Measurements from ENCODE around the gene ABCB6.
"Not testable (repeated sequence)": the region's sequence is repeated elsewhere in the genome, so short reads cannot be mapped to it uniquely, and the experiment has no call there.

ABCB6 gene

DNA sequence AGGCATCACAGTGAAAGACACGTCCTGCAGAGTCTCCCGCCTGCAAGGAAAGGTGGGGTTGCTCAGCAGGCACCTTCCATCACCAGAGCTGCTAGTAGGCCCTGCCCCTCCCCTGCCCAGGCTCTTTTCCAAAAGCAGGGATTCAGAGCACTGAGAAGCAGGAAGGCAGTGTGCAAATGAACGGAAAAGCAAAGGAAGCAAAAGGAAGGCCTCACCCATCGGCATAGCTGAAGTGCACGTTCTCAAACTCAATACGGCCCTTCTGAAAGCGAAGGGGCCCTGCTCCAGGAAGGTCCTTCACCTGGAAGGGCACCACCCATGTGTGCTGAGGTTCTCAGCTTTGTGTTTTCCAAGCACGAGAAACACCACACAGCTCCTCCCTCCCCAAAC, 5.7 kb downstream of the ABCB6 start:
- DNase-seq, result no peak

DNA sequence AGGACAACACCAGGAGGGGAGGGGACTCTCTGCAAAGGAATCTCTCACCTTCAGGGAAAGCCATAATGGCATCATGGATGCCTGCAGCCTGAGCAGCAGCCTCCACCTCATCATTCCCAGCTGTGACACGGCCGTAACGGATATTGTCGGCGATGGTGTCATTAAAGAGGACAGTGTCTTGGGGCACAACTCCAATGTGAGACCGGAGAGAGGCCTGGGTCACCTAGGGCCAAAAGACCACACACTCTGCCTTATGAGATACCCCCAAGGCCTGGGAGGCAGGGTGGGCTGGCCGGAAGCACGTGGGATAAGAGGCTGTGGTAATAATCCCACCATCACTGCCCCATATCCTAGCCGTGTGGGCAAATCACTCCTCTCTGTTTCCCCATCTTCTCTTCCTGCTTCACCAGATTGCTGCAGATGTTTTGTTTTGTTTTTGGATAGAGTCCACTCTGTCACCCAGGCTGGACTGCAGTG, 7.8 kb downstream of the ABCB6 start:
- DNase-seq, result no peak

DNA sequence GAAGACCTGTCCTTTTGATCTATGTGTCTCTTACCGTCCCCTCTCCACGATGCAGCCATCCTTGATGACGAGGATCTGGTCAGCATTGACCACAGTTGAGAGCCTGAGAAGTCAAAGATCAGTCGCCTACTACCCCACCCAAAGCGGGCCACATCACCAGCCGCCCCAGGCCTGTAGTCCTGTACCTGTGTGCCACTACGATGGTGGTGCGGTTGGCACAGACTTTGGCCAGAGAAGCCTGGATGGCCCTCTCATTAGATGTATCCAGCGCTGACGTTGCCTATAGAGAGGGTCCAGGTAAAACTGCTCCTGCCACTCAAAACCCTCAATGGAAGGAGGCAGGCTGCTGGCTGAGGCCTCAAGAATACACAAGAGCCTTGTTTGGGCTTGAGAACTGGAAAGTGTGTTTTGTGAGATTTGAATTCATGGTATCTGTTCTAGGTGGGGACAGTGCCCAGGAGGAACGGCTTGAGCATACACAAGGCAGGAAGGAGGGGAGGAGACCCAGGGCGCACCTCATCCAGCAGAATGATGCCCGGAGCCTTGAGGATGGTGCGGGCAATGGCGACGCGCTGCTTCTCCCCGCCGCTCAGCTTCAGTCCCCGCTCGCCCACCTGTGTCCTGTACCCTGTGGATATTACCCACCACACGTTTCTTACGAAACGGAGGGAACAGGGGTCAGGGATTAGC, 8.4 kb downstream of the ABCB6 start:
- no peak for DNase-seq

DNA sequence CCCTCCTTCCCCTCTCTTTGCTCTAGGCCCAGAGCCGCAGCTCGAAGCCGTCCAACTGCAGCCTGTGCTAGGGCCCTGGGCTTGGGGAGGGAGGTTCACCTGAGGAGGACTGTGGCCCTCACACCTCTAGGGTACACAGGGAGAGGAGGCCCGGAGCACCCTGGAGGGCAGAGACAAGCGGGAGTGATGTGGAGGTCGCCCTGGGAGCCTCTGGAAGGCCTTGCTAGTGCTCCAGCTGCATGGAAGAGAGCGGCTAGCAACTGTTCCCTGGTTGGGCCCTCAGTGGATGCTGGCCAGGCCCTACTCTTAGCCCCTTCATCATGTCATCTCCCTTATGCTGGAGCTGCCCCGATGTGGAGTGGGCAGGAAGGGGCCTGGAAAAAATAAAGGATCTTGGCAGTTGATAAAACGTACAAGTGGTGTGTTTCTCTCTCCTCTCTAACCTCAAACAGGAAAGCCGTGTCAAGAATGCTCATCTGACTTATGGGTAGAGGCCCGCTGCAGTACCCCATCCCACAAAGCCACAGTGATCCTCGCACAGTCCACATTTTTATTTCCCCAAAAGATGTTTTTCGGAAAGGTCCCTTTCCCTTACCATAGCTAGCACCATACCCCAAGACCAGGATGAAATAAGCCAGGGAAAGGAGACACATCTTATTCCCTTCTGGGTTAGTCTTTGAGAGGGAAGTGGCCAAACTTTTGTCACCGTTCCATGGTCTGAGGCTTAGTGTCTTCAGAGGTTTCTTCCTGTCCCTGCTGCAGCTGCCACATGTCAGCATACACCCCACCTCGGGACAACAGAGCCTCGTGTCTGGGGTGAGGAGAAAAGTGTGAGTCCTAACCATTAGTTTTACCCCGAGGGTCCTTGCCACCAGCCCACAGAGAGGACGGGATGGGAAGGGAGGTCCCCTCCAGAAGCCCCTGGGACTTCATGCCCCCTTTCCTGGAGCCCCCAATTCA, 9.2 kb downstream of the ABCB6 start:
- DNase-seq, result no peak

DNA sequence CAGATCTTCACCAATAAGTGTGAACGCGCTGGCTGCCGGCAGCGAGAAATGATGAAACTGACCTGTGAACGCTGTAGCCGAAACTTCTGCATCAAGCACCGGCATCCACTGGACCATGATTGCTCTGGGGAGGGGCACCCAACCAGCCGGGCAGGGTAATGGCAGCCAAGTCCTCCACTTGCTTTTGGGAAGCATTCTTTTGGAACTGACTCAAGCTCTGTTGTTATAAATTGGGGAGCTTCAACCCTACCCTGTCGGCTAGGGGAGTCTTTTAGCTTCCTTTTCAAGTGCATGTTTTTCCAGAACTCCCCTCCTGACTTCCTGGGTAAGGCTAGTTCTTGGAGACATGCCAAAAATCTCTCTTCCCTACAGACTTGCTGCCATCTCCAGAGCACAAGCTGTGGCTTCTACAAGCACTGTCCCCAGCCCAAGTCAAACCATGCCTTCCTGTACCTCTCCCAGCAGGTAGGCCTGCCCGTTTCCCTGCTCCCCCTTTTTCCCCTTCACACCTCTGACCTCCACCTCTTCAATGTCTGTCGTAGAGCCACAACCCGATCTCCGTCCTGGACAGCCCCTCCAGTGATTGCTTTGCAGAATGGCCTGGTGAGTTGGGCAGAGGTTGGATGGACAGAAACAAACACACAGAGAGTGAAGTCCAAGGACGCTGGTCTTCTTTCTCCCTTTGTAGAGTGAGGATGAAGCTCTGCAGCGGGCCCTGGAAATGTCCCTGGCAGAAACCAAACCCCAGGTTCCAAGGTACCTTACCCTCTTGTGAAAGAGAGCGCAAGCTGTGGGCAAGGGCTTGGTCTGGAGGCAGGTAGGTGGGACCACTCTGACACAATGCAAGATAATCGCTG, 10.6 kb downstream of the ABCB6 start:
- peak; percentile 72 for DNase-seq

DNA sequence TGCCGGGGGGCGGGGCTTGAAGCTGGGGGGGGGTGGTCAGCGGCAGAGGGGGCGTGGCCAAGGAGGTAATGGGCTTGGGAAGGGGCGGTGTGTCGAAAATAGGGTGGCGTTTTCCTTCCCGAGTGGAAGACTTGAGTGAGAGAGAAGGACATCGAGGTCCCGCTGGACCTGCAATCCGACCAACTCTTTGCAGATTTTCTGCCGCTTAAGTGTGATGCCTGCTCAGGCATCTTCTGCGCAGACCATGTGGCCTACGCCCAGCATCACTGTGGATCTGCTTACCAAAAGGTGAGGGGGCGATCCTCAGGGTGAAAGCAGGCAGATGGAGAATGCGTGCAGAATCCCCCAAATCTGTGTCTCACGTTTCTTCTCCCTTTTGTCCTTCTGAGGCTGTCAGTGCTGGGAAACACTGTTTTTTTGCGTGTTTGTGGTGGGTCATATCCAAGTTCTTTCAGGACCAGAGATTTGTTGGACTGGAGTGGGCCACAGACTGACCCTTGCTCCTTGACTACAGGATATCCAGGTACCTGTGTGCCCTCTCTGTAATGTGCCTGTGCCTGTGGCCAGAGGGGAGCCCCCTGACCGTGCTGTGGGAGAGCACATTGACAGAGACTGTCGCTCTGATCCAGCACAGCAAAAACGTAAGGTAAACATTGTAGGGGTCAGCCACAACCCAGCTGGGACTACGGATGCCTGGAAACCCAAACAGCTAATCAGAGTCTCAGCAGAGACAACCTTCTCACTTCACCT, 11.4 kb downstream of the ABCB6 start:
- no peak for DNase-seq

DNA sequence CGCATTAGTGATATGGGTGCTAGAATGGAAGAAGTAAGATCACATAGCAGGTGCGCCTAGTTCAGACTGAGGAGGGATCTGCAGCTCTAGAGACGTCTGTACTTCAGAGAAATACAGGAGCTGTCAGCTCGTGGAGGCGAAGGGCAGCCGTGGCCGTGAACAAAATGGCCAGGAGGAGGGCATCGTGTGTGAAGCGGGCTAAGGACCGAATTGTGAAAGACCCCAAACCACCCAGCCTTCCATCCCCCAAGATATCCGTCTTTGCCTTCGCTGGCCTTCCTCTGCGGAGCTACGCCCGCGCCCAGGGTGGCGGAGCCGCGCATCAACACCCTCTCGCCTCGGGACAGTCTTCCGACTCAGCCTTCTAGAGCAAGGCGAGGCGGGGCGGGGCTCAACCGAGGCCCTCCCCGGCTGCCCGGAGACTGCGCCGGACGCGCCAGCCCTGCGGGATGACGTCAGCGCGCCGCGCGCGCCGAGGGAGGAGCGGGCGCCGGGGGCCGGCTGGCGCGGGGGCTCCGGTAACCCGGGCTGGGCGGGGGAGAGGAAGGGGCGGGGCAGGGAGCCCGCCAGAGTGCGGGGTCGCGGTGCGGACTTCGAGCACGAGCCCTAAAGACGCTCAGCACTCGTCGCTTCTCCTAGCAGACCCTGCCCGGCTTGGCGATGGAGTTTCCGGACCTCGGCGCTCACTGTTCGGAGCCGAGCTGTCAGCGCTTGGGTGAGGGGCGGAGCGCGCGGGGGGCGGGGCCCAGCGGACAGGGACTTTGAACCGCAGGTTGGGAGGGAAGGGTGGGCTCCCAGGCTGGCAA, 12.2 kb downstream of the ABCB6 start, which contains the start of gene ZFAND2B:
ZFAND2B (plus strand) TSS at position 455 of the 806 bp plus-strand sequence; CDS start at position 661, 206 bp downstream.
- peak; percentile 87 for DNase-seq

DNA sequence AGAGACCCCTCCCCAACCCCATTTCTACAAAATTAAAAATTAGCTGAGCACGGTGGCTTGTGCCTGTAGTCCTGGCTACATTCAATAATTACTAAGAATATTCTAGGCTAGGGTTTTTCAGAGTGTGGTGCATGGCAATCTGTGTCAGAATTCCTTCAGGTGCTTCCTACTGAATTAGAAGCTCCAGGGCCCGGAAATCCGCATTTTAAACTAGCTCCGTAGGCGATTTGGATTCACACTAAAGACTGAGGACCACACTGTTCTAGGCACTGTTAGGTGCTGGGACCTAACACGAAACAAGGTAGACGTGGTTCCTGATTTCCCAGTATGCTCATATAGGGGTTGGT, 12.8 kb downstream of the ABCB6 start:
- DNase-seq, result no peak

DNA sequence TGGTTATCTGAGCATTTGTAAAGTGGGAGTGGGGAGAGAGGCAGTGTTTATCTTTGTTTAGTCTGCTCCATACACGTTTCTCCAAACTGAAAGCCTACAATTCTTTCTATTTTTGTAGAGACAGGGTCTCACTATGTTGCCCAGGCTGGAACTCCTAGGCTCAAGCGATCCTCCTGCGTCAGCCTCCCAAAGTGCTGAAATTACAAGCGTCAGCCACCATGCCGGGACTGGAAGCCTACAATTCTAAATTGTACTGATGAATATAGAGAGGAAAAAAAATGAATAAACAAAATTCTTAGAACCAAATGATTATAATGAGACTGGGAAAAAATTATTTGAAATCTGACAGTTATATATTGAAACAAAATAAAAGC, 13.6 kb downstream of the ABCB6 start:
- no peak for DNase-seq

DNA sequence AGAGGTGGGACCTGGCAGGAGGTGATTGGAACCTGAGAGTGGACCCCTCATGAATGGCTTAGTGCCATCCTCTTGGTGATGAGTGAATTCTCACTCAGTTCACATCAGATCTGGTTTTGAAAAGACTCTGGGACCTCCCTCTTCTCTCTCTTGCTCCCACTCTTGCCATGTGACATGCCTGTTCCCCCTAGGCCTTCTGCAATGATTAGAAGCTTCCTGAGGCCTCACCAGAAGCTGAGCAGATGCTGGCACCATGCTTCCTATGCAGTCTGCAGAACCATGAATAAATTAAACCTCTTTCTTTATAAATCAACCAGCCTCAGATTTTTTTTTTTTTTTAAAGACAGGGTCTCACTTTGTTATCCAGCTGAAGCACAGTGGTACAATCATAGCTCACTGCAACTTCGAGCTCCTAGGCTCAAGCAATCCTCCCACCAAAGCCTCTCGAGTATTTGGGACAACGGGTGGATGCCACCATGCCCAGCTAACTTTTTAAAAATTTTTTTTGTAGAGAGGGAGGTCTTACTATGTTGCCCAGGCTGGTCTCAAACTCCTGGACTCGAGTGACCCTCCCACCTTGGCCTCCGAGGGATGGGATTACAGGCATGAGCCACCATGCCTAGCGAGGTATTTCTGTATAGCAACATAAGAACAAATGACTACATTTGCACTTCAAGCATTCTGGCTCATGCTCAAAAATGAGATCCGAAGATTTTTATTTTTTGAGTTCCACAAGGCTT, 14.2 kb downstream of the ABCB6 start:
- DNase-seq, result no peak

DNA sequence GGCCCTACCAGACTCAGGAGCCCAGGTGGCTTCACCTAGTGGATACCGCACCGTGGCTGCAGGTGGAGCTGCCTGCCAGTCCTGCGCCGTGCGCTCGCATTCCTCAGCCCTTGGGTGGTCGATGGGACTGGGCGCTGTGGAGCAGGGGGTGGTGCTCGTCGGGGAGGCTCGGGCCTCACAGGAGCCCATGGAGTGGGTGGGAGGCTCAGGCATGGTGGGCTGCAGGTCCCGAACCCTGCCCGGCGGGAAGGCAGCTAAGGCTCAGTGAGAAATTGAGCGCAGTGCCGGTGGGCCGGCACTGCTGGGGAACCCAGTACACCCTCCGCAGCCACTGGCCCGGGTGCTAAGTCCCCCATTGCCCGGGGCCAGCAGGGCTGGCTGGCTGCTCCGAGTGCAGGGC, 17.4 kb downstream of the ABCB6 start:
- not testable (repeated sequence) for DNase-seq

DNA sequence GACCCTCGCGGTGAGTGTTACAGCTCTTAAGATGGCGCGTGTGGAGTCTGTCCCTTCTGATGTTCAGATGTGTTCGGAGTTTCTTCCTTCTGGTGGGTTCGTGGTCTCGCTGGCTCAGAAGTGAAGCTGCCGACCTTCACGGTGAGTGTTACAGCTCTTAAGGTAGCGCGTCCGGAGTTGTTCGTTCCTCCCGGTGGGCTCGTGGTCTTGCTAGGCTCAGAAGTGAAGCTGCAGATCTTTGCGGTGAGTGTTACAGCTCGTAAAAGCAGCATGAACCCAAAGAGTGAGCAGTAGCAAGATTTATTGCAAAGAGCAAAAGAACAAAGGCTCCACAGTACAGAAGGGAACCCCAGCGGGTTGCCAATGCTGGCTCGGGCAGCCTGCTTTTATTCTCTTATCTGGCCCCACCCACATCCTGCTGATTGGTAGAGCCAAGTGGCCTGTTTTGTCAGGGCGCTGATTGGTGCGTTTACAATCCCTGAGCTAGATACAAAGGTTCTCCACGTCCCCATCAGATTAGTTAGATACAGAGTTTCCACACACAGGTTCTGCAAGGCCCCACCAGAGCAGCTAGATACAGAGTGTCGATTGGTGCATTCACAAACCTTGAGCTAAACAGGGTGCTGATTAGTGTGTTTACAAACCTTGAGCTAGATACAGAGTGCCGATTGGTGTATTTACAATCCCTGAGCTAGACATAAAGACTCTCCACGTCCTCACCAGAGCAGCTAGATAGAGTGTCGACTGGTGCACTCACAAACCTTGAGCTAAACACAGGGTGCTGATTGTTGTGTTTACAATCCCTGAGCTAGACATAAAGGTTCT, 18.0 kb downstream of the ABCB6 start:
- DNase-seq, result not testable (repeated sequence)

DNA sequence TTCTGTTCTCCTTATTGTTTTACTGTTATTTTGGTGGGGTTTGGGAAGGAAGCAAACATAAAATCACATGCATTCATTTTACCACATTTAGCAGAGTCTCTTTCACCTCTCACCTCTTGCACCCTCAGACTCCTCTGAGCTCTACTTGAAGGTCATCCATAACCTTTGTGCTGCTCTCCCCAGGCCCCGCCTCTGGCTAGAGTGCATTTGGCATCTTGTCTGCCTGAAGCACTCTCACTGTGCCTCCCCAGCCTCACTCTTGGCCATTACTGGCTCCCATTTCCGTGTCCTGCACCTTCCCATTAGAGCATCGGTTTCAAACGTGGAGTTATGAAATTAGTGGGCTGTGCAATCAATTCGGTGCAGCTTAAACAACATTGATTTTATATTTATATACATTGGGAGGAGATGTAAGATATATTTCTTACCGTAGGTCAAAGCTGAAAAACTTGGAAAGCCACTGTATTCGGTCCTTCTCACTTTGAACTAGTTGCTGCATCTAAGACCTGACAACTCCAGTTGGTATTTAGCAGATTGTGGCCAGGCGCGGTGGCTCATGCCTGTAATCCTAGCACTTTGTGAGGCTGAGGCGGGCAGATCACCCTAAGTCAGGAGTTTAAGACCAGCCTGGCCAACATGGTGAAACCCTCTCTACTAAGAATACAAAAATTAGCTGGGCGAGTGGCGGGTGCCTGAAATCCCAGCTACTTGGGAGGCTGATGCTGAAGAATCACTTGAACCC, 19.1 kb downstream of the ABCB6 start:
- DNase-seq, result no peak

DNA sequence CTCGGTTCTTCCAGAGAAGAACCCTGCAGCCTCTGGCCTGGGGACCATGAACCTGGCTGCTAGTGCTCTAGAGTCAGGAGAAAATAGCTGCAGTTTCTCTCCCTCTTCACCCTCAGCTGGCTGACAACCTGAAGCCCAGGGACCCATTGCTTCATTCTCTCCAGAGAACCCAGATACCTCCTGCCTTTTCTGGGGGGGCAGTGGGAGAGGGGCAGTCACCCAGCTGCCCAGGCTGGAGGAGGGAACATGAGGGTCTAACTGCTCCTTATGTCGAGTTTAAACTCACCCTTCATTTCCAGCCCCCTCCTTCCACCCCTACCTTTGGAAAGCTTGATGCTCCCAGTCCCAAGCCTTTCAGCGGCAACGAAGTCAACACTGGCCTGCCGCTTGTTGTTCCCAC, 19.8 kb downstream of the ABCB6 start:
- DNase-seq, result no peak

DNA sequence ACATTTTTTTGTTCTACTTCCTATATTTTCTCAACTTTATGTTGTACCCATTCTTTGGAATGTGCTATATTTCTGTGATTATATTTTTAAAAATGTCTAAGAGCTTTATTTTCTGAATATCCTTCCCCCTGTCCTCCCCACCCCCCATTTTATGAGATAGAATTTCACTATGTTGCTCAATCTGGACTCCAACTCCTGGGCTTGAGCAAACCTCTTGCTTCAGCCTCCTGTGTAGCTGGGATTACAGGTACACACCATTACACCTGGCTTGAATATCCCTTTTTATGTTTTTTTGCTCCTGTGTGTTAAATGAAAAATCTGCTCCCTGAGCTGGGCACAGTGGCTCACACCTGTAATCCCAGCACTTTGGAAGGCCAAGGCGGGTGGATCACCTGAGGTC, 21.4 kb downstream of the ABCB6 start:
- no peak for DNase-seq

DNA sequence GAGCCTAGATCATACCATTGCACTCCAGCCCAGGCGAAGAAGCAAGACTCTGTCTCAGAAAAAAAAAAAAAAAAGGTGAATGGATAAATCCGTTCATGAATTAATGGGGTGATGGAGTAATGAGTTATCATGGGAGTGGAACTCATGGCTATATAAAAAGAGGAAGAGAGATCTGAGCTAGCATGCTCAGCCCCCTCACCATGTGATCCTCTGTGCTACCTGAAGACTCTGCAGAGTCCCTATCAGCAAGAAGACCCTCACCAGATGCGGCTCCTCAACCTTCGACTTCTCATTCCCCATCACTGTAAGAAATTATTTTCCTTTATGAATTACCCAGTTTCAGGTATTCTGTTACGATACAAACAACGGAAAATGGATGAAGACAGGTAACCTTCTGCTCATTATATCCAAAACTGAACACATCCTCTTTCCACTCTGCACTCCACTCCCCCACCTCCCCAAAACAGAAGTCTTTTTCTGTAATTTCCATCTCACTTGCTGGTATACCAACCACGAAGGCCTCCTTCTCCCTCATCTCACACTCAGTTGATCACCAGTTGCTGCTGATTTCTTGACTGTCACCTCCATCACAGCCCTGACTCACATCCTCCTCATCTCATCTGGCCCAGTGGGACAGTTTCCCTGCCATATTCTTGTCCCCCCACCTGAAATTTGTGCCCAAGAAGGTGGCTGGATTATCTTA, 31.9 kb downstream of the ABCB6 start:
- DNase-seq, result no peak

DNA sequence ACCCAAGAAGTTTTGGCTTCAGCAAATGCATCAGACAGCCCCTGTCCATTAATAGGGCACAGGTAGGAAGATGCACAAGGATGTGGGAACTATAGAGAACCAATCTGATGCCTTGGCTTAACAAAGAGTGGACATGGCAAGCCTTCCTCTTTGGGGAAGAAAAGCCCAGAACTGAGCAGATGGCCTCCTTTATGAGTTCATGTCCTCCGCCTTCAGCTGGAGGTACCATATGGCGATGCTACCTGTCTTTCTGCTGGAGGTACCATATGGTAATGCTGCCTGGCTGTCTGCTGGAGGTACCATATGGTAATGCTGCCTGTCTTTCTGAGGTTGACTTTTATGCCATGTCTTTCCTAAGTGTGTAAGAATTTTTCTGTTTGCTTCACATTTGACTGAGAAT, 34.6 kb downstream of the ABCB6 start:
- no peak for DNase-seq

DNA sequence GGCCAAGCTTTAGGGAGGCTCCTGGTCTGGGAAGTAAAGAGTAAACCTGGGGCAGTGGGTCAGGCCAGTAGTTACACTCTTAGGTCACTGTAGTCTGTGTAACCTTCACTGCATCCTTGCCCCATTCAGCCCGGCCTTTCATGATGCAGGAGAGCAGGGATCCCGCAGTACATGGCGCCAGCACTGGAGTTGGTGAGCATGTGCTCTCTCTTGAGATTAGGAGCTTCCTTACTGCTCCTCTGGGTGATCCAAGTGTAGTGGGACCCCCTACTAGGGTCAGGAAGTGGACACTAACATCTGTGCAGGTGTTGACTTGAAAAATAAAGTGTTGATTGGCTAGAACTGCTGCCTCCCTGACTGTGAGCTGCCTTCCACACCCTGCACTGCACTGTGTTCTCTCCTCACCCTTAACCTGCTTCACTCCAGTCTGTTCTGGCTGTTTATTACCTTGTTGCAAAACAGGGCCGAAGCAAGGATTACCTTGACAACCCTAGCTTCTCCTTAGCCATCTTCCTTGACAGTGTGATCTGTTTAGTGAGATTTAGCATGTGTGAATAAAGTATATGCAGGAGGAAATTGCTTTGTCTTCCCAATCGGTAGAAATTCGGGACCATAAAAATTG, 35.5 kb downstream of the ABCB6 start:
- DNase-seq, result no peak
